HEK293 (cell line): ENCODE measurements around the gene RPL10.
"Not testable (repeated sequence)": the region's sequence is repeated elsewhere in the genome, so short reads cannot be mapped to it uniquely, and the experiment has no call there.

Source experiments
- KLF1 ChIP-seq: fragments of 450-650 bp; formaldehyde crosslinking; IDR thresholded peaks from 2 replicates; pipeline ENCODE4 v1.5.1; 2016; ENCODE audit warnings: missing biosample characterization, missing genetic modification characterization
- ZNF302 ChIP-seq: fragments of 450-650 bp; formaldehyde crosslinking; IDR thresholded peaks from 2 replicates; pipeline ENCODE4 v1.5.1; 2016; ENCODE audit warnings: missing biosample characterization, missing genetic modification characterization, low read depth
- TF ChIP-seq, protein P1 (sequence below): fragments of 450-650 bp; formaldehyde crosslinking; IDR thresholded peaks from 2 replicates; pipeline ENCODE4 v1.5.1; 2016; ENCODE audit warnings: missing biosample characterization, missing genetic modification characterization

DNA sequence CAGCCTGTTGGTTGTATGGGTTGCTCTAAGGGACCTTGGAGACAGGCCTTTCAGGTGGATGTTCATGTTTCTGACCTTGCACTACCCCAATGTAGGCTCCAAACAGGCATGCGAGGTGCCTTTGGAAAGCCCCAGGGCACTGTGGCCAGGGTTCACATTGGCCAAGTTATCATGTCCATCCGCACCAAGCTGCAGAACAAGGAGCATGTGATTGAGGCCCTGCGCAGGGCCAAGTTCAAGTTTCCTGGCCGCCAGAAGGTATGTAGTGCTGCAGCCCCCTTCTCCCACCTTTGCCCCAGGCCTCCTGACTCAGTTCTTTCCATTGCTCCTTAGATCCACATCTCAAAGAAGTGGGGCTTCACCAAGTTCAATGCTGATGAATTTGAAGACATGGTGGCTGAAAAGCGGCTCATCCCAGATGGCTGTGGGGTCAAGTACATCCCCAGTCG is 2.2 kb downstream of the RPL10 start:
- TF ChIP-seq, protein P1, sequence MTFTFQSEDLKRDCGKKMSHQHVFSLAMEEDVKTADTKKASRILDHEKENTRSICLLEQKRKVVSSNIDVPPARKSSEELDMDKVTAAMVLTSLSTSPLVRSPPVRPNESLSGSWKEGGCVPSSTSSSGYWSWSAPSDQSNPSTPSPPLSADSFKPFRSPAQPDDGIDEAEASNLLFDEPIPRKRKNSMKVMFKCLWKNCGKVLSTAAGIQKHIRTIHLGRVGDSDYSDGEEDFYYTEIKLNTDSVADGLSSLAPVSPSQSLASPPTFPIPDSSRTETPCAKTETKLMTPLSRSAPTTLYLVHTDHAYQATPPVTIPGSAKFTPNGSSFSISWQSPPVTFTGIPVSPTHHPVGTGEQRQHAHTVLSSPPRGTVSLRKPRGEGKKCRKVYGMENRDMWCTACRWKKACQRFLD (tag by site-specific recombination): not testable (repeated sequence)
- TF ChIP-seq ZNF302; KLF1 (tag by site-specific recombination): not testable (repeated sequence)
